ENCODE data around the gene FAM131B. TPM values are rescaled to one million over a fixed set of nuclear protein-coding genes. Genes with fewer than 3 reads are reported as not detected.
A peak's percentile ranks its signal among the peaks of the same experiment; 100 is the strongest.

The FAM131B gene
- total and polyA plus RNA-seq, 10 donors: 0.04 to 1.4 (median 0.38) TPM

DNA sequence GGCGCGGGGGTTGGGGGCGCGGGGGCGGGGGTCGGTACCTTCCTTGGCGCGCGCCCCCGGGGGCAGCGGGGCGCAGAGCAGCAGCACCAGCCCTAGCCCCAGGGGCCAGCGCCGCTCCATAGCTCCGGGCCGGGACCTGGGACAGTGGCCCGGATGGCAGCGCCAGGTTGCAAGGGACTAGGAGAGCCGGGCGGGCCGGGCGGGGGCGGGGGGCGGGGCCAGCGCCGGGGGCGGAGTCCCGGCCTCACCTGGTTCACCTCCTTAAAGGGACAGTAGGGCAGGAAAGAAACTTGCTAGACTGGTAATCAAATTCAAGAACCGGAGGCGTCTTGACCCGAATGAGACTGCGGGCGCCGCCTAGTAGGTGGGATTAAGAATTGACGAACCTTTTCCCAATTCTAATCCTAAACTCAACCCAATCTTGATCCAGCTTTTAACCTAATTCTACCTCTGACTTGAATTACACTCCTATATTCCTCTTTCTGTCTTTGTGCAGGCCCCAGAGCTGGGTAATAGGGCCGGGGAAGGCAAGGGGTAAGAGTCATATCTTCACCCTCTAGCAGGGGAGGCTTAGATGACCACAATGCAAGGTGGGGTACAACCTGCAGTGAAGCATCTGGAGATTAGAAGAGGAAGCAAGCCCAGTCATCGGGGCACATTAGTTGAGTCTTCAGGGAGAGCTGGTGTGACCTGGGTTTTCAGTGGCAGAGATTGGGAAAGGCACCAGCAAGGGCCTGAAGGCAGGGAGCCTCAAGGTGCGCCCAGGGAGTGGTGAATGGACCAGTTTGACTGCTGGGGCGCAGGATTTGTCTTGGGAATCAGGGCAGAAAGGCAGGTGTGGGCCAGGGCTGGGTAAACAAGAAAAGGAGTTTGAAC is 46.4 kb upstream of the FAM131B start, which contains the start of gene EPHA1:
EPHA1 (minus strand) TSS at position 171 of the 876 bp plus-strand sequence; CDS start at position 120, 51 bp downstream.
- peaks cover 13 to 70% (median 44%) of the 10 kb centered on the region in 6 donors for H3K4me1 ChIP-seq
- peak within 1 kb of the TSS in 7 of 8 donors; percentile 18 to 70 (median 38) for H3K4me3 ChIP-seq

DNA sequence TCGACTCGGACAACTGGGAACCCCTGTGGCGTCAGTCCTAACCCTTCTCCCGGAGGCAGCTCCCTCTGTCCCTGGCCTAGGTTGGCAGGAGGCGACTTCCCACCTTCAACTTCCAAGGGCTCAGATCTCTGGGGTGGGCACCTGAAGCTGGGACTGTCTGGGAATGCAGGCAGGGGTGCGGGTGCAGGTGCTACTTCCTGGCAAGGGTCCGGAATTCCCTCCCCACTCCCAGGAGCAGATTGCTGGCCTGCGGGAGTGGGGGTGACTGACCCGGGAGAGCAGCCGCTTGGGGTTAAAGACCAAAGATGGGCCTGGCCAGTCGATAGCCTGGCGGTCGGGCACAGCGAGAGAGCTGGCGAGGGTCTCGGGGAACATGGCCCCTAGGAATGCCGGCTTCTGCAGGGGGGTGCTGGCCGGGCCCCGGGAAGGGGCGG is 45.8 kb upstream of the FAM131B start:
- 12 to 41% (median 26%) methylated on average over 5 to 20 of the region's 20 CpGs for WGBS, 5 donors
- Histone ChIP-seq H3K36me3 (no peaks in the 10 kb centered on the region), H3K27me3 (replicated peaks in 1 of 7) (peaks cover 0 to 50% (median 0%) of the 10 kb centered on the region in 7 donors), H3K27ac (peak overlapping the region in 3 of 8 donors; percentile 7 to 41 (median 36)), H3K4me3 (peak overlapping the region in 7 of 8 donors; percentile 18 to 70 (median 38)), H3K4me1 (peaks cover 13 to 66% (median 42%) of the 10 kb centered on the region in 6 donors), H3K9me3 (no peaks in the 10 kb centered on the region)
- TF ChIP-seq CTCF (IDR thresholded peaks at IDR 0.05 in 8 of 11, conservative IDR thresholded peaks at IDR 0.05 in 3 of 11) (no peak), POLR2A (IDR thresholded peaks at IDR 0.05) (no peak), POLR2AphosphoS5 (IDR thresholded peaks at IDR 0.05) (no peak)
- intact Hi-C loops (cut with DNase I; ENCODE audit: low total_unique reads): loop anchor here (10.0 kb wide), 1 partner anchor 93 kb away; the partner anchor contains the start of gene CLCN1
- no peak for DNase-seq

More for the DNA sequence above, 46.4 kb upstream of the FAM131B start, which contains the start of gene EPHA1:
- Histone ChIP-seq H3K36me3 (no peaks in the 10 kb centered on the region), H3K27me3 (replicated peaks in 1 of 7) (peaks cover 0 to 56% (median 0%) of the 10 kb centered on the region in 7 donors), H3K27ac (peak within 1 kb of the TSS in 3 of 8 donors; percentile 13 to 77 (median 36)), H3K9me3 (no peaks in the 10 kb centered on the region)
- 8 to 14% (median 9%) methylated on average over 16 to 39 of the region's 39 CpGs for WGBS, 5 donors
- TF ChIP-seq POLR2A (IDR thresholded peaks at IDR 0.05) (no peak), CTCF (IDR thresholded peaks at IDR 0.05 in 8 of 11, conservative IDR thresholded peaks at IDR 0.05 in 3 of 11) (peak in 8 of 11 experiments; percentile 9 to 37 (median 25))
- DNase-seq: no peak
- intact Hi-C loops (cut with DNase I; ENCODE audit: low total_unique reads): loop anchor here (10.0 kb wide), 1 partner anchor 94 kb away; the partner anchor contains the start of gene CLCN1

DNA sequence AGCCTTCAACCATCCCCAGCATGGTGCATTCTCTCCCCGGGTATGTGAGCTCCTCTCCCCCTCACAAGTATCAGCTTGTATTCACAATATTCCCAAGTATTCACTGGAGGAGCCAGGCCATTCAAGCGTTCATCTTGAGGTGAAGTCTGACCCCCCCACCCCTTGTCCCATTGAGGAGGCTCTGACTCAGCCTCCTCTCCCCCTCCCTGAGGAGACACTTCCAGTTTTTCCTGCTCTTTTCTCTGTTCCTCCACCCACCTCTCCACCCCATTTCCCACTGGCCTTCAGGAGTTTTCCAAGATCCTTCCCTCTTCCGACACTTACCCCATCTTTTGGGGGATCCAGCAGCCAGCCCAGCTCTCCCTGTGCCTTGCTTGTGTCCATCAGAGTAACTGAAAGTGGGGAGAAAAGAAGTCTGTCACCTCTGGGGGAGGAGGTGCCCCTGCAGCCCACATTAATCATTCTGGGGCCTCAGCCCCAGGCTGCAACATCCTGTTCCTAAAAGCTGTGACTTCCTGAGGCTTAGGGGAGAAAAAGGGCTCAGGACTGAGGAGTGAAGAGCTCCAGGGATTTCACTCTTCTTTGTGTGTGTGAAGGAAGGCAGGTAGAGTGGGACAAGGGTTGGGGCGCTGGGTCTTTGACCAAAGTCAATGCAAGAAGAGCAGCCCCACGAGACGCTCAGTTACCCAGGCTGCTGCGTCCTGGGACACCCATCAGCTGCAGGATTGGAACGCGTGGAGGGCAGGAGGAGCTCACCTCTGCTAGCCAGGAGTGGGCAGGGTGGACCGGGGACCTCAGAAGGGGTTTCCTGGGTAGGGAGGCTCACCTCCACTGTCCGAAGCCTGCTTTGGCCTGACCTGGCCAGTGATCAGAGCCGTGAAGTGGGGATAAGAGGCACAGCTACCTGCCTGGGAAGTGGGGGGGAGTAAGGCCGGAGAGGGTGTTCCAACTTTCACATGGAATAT is 45.1 kb upstream of the FAM131B start:
- no peaks in the 10 kb centered on the region for H3K36me3 ChIP-seq
- H3K27ac ChIP-seq: peak overlapping the region in 3 of 8 donors; percentile 13 to 41 (median 36)
- H3K4me1 ChIP-seq: peaks cover 13 to 62% (median 40%) of the 10 kb centered on the region in 6 donors
- DNase-seq: no peak
- peaks cover 0 to 43% (median 0%) of the 10 kb centered on the region in 7 donors for H3K27me3 ChIP-seq (replicated peaks in 1 of 7)
- H3K4me3 ChIP-seq: peak overlapping the region in 7 of 8 donors; percentile 18 to 70 (median 38)
- TF ChIP-seq POLR2AphosphoS5 (IDR thresholded peaks at IDR 0.05) (peak in 1 of 3 donors; percentile 13), CTCF (IDR thresholded peaks at IDR 0.05 in 8 of 11, conservative IDR thresholded peaks at IDR 0.05 in 3 of 11) (no peak)
- WGBS, 5 donors: 28 to 52% (median 30%) methylated on average over 11 to 13 of the region's 13 CpGs
- H3K9me3 ChIP-seq: no peaks in the 10 kb centered on the region
- intact Hi-C loops (cut with DNase I; ENCODE audit: low total_unique reads): loop anchor here (10.0 kb wide), 1 partner anchor 93 kb away; the partner anchor contains the start of gene CLCN1

Data from spleen (tissue), 11 donors.